GM21576 (cell line): Measurements from ENCODE around the gene CDH4.
"Not testable (repeated sequence)": the region's sequence is repeated elsewhere in the genome, so short reads cannot be mapped to it uniquely, and the experiment has no call there.

Experiments
- ATAC-seq: cut with Tn5 transposase; IDR thresholded peaks from one replicate; pipeline ENCODE4 v1.9.1; 2021; ENCODE audit warnings: mild to moderate bottlenecking, moderate library complexity; ENCODE audit not compliant: unreplicated experiment

Gene CDH4

DNA sequence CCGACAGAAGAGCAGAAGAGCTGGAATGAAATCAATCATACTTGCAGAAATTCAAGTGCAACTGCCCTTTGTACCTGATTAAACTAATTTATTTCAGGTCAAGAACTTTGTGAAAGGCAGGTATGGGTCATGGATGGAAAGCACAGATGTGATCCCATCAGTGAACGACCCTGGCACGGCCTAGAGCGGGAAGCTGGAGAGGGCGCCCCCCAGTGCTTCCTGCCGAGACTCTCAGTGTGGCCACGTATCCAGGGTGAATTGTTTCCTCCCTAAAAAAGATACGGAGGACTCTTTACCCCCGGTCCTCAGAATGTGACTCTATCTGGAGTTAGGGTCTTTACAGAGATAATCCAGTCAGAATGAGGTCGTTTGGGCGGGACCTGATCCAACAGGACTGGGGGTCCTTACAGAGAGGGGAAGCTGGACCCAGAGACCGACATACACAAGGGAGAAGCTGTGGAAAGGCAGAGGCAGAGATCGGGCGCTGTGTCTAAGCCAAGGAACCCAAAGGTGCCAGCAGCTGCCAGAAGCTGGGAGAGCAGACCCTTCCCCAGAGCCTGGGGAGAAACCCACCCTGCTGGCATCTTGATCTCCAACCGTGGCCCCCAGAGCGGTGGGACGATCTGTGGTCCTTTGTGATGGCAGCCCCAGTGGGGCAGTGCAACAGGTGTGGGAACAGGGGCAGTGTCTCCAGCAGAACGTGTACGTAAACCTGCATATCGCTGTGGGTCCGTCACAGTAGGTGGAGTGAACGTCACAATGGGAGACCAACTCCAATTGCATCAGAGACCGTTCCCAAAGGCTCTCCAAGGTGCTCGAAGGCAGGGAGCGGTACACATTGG lies 721.7 kb downstream of the CDH4 start:
- no peak for ATAC-seq

DNA sequence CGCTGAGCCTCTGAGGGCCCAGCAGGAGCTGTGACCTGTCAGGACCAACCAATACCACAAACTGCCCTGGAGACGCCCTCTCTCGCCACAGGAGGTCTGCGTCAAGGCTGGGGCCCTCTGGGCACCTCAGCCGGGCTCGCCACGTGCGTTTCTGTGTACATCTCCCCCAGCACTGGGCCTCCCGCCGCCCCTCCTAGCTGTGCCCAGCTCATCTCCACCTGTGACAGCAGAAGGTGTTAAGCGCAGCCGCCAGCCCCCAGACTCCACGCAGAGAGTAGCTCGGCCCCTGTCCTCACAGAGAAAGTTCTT lies 722.2 kb downstream of the CDH4 start:
- ATAC-seq, result no peak

DNA sequence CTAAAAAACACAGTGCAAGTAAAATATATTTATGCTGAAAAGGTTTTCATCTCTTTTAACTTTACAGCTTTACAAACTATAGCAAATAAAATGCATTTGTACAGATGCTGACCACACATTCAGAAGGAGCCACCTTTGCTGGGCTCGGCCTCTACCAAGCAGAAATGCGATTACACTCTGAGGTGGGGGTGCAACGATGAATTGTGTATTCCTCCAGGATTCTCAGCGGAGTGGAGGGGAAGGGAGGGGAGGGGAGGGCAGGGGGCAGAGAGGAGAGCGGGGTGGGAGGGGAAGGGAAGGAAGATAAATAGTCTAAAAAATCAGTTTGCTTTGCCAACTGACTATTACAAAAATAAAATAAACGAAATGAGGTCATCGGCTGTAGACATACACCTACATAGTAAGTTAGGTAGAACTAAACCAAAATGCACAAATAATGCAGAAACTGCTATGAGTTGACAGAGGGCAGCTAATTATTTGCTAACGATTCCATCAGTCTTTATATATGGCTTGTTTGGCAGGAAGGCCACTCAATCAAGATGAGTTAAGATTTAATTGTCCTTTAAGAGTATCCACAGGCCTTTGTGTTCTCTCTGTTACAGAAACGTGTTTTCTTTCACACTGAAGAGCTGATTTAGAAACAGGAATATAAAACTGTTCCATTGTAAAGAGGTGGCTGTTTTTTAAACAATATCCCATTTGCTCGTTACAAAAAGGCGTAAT lies 723.5 kb downstream of the CDH4 start:
- no peak for ATAC-seq

DNA sequence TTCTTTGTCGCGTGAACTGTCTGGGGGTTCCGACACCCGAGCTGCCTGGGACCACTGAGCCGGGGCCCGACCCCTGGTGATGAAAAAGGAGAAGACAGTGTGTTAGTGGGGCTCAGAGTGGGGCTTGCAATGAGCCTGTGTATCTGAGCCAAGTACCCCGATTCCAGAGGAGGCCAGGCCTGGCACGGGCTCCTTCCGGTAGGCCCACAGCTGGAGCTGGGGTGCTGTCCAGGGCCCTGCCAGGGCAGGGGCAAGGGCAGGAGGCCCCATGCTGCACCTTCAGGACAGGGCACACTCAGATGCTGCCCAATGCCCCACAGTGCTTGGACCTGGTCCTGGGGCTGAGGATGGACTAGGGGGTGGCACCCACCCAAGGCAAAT lies 724.2 kb downstream of the CDH4 start:
- ATAC-seq, result no peak

DNA sequence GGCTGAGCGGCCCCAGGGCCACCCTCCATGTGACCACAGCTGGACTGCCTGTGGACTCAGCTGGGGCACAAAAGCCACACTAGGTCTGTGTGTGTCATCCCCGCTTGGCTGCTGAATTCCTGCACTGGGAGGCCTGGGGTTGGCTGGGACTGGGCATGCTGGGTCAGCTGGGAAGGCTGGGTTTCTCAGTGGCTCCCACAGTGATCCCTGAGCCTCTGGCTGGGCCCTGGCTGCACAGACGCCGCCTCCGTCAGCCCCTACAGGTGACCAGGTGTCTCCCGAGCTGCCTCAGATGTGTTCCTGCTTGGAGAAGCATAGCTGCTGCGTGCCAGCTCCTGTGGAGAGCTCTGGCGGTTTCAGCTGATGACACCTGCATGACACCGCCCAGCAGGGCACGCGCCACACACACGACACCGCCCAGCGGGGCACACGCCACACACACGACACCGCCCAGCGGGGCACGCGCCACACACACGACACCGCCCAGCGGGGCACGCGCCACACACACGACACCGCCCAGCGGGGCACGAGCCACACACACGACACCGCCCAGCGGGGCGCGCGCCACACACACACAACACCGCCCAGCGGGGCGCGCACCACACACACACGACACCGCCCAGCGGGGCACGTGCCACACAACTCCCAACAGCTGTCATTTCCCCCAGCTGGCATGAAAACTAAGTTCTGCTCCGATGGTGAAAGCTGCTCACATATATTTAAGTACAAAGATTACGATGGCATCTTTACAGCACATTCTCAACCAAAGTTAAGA lies 724.8 kb downstream of the CDH4 start:
- no peak for ATAC-seq

DNA sequence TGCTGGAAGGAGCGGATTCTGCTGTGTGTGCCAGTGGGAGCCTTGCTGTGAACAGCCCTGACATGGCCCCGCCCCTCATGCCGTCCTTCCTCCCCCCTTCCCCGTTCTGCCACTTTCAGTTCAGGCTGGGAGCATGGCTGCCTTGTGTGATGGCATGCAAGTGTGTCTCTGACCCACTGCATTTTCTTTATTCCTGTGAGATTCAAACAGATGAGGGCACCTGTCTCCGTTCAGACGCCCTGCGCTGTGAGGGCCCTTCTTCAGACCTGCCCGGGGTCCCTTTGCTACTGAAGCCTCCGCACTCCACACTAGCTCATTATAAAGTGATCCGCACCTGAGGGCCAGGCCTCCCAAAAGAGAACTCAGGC lies 725.3 kb downstream of the CDH4 start:
- ATAC-seq, result no peak

DNA sequence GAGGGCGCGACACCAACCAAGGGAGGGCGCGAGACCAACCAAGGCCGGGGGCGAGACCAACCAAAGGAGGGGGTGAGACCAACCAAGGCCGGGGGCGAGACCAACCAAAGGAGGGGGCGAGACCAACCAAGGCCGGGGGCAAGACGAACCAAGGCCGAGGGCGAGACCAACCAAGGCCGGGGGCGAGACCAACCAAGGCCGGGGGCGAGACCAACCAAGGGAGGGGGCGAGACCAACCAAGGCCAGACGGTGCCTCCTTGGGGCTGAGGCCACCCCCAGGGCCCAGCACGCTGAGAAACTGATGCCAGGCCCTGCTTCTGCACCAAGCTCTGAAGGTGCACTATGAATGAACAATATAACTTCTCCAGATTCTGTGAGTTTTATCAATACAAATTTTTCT lies 726.4 kb downstream of the CDH4 start:
- ATAC-seq, result no peak

DNA sequence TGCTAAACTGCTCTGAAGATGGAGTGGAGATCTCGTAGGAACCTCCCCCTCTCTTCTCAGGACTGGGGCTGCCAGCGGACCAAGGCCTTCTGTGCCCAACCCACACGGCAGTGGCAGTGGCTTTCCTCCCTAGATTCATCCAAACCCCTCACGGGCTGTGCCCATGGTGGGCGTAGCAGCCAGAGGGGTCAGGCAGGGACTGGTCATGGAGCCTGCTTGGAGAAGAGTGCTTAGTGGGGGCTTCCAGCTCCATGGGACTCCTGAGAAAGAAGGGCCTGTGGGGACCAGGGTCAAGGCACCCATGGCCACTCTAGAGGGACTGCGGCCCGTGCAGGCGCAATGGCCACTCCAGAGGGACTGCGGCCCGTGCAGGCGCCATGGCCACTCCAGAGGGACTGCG lies 727.0 kb downstream of the CDH4 start:
- no peak for ATAC-seq

DNA sequence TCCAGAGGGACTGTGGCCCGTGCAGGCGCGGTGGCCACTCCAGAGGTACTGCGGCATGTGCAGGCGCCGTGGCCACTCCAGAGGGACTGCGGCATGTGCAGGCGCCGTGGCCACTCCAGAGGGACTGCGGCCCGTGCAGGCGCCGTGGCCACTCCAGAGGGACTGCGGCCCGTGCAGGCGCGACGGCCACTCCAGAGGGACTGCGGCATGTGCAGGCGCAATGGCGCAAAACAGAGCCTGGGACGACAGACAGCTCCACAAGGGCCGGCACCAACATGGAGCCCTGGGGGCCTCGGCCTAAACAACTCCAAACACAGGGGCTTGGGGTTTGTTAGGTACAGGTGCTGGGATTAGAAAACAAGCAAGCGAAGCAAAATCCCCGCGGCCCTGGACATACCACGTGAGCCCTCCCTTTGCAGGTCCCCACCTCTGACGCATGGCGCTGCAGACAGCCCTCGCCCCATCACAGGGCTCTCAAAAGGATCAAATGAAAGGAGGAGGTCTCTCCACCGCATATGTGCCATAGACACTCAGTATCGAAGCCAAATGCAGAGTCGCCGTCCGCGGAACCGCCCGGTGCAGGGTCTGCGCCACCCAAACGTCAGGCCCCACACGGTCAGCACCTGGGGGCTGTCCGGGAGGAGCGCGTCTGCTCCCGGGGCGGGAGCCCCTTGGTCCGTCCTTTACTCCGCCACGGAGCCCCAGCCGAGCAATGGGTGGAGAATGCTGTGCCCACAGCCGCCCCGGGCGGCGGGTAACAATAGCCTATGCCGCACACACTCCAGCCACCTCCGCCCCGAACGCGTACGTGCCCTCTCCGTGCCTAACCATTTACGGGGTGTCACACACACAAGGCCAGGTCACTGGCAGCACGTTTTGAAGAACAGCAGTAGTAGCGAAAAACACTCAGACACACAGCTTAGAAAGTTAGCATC lies 727.9 kb downstream of the CDH4 start:
- ATAC-seq, result no peak

DNA sequence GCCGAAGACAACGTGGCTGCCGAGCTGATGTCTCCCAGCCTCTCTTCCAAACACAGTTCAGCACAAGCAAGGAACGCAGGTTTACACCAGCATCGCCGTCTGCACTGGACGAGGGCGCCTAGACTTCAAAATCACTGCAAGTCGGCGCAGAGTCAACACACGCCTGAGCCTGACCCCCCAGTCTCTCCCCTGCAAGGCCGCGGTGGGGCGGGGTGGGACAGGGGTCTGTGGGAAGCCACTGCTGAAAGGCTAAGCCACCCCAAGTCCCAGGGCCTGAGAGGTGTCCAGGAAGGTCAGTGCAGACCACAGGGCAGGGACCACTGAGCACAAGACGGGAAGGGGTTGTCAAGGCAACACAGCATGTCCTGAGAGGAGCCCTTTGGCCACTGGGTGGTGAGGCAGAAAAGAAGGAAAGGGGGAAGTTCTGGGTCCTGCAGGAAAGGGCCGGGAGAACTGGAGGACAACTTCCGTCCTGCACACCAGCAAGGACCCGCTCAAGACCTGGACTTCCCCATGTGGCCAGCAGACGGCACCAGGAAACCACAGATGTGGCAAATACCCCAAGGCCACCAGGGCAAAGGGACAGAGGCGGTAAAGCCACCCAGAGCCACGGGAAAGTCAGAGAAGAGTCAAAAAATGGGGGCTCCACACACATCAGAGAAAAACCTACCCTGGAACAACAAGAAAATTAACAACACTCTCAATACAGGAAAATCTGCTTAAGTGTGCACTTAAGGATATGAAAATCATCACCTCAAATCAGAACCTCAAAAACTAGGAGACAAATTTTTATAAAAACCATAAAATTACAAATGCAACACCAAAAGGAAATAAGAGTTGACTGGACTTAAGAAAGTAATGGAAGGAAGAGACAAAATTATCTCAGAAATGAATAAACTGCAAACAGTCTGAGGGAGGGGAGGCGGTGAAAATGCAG lies 728.9 kb downstream of the CDH4 start:
- ATAC-seq, result no peak

DNA sequence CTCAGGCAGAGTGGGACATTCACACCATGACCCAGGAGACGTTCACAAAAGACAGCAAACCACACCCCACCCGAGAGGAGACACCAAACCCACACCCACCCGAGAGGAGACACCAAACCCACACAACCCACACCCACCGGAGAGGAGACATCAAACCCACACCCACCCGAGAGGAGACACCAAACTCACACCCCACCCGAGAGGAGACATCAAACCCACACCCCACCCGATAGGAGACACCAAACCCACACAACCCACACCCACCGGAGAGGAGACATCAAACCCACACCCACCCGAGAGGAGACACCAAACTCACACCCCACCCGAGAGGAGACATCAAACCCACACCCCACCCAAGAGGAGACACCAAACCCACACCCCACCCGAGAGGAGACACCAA lies 729.6 kb downstream of the CDH4 start:
- not testable (repeated sequence) for ATAC-seq

DNA sequence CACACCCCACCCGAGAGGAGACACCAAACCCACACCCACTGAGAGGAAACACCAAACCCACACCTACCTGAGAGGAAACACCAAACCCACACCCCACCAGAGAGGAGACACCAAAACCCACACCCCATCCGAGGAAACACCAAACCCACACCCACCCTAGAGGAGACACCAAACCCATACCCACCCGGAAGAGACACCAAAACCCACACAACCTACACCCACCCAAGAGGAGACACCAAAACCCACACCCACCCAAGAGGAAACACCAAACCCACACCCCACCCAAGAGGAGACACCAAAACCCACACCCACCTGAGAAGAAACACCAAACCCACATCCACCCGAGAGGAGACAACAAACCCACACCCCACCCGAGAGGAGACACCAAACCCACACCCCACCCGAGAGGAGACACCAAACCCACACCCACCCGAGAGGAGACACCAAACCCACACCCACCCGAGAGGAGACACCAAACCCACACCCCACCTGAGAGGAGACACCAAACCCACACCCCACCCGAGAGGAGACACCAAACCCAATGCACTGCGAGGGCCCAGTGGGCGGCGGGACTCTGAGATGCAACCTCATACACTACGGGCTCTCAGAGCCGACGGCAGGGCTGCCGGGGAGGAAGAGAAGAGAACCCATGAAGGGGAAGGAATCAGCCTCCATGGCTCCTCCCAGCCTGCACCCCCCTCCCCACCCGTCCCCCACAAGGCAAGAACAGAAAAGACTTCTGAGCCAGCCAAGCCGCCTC lies 730.3 kb downstream of the CDH4 start:
- no peak for ATAC-seq

DNA sequence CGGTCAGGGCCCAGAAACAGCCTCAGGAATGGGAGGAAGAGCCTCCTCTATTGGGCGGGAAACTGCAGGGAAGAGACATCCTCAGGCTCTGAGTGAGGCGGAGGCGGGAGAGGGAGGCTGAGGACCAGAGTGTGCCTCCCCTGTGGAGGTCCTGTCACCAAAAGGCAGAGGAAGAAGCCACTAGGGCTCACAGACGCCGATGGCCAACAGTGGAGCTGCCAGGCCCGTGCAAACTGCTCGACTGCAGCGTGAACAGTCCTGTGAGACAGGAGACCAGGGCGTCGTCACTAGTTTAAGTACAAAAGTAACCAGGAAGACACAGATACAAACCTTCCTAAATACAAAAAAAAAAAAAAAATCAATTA lies 730.9 kb downstream of the CDH4 start:
- ATAC-seq, result no peak

DNA sequence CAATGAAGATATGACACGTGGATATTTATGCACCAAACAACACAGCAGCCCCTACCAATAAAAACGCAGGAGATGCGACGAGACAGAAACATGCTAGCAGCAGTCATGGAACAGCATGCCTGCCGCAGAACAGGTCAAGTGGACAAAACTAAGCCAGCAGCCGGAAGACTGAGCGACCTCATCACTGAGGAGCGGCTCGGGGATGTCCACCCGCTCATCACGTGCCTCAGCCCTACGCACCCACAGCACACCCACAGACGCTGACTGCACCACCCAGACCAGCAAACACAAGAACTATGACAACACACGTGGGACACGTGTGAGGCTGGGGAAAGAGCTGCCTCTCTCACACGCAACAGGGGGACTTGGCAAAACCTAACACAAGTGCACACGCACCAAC lies 731.9 kb downstream of the CDH4 start:
- ATAC-seq, result no peak

DNA sequence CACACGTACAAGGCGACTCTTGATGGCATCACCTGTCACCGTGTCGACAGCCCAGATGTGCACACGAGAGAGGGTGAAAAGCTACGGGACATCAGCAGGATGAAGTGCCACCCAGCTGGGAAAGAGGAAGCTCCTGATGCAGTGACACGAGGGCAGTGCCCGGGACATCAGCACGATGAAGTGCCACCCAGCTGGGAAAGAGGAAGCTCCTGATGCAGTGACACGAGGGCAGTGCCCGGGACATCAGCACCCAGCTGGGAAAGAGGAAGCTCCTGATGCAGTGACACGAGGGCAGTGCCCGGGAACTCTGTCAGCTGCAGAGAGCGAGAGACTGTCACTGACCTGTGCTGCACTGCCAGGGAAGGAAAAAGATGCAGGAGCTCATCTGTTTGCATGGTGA lies 732.4 kb downstream of the CDH4 start:
- ATAC-seq, result not testable (repeated sequence)

DNA sequence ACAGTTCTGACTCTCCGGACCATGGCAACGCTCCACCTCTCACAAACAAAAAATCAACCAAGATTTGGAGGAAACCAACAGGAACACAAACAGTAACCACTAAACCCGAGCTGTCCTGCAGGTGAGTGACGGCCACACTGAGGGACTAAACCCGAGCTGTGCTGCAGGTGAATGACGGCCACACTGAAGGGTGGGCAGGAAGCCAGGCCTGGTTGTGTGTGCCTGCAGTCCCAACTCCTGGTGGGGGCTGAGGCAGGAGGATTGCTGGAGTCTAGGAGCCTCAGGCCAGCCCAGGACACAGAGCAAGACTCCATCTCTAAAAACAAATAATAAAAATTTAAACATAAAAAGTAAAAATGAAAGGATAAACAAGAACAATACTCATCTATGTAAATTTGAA lies 733.0 kb downstream of the CDH4 start:
- no peak for ATAC-seq

DNA sequence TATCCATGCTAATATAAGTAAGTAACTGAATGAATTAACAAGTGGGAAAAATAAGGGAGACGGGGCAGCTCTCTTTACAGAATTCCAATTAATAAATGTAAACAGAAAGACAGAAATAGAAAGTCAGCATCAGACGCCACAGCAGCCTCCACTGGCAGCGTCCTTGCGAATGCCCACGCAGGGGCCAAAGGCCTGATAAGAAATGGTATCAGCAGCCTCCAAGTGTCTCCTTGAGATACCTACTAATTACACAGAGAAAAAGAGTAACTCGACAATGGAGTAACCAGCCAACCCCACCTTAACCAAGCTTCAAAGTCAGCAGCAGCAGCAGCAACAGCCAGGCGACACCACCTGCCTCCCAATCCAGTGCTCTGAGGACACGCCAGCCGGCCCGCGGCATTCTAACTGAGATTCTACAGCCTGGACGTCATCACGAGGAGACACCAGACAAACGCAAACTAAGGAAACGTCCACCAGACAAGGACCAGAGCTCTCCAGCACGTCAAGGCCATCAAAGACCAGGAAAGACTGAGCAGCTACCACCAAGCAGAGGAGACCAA lies 734.8 kb downstream of the CDH4 start:
- no peak for ATAC-seq

DNA sequence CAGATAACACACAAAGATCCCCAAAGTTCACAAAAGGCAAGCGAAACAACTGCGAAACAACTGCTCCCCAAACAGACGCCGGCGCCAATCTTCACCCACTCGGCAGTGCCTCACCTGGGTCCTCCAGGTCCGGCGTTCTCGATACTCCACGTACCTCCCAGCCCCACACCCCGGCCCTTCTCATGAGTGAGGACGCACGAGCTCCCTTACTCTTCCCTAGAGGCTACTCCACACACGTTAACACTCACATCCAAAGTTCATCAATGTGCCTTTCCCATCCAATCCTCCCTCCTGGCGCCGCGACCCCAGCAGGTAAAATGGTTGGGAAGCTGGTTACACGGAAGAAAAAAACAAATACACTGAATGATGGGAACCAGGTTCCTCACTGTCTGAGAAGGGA lies 736.6 kb downstream of the CDH4 start:
- no peak for ATAC-seq

DNA sequence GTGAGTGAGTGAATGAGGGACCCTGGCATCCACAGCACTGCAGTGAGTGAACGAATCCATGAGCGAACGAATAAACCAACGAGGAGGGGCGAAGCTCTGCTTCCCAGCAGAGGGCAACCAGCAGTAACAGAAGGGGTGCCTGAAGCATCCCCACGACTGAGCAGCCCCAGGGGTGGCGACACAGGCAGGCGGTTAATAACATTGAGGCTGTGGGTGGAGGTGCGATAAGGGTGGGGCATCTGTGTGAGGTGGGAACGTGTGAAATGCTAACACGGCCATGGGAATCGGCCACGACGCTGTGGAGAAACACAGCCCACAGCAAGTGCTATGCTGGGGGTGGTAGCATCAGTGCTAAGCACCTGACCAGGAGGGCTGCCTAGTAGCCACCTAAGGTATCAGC lies 737.7 kb downstream of the CDH4 start:
- no peak for ATAC-seq
